D721Med (cell line): ENCODE measurements around the gene RTN4R.

Experiments
- DNase-seq: peaks from one replicate; pipeline ENCODE4 v3.0.0; 2011; ENCODE audit warnings: low spot score; ENCODE audit not compliant: insufficient read length
- FAIRE-seq: peaks from 2 replicates; lab custom pipeline; 2011; peaks lifted over from hg19 to GRCh38; lab: Jason Lieb, UNC
- CTCF ChIP-seq: IDR thresholded peaks from 2 replicates; pipeline ENCODE4 v1.5.1; 2012; ENCODE audit warnings: mild to moderate bottlenecking, control low read depth; ENCODE audit not compliant: insufficient read depth; ENCODE audit errors: missing control alignments

The RTN4R gene

DNA sequence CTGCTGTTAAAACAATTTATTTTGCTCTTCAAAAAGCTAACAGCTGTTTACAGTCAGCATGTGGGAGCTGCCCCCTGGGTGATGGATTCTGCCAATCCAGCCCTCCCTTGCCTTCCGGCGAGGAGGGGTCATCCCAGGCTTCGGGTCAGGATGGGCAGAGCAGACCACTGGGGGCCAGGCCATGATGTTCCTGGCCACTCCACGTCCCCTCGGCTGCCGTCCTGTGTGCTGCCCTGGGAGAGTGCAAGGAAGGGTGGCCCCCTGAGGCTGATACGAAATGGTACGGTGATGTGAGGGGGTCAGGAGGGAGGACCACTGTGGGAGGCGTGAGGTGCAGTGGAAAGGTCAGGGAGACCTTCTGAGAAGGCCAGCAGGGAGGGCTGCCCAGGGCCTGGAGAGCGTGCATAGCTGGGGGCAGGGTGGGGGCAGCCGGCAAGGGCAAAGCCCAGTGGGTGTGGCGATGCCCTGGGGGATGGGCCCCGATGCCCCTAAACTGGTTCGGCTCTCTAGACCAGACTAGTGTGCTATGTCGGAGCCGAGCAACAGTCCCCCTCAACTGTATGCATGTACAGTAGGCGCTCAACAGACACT lies 41.3 kb downstream of the RTN4R start:
- TF ChIP-seq CTCF, result no peak
- FAIRE-seq (no peak), DNase-seq (no peak)

- TF ChIP-seq CTCF, result no peak
- no peak for FAIRE-seq
- DNase-seq, result no peak
Measured at GRCh38 chr22:20226077-20226716, 41.9 kb downstream of the RTN4R start.

GRCh38 chr22:20225693-20225966 lies 42.5 kb downstream of the RTN4R start:
- TF ChIP-seq CTCF, result no peak
- no peak for DNase-seq
- FAIRE-seq, result no peak

- FAIRE-seq (no peak), DNase-seq (no peak)
- no peak for TF ChIP-seq CTCF
Measured at GRCh38 chr22:20224917-20225692, 43.0 kb downstream of the RTN4R start.

DNA sequence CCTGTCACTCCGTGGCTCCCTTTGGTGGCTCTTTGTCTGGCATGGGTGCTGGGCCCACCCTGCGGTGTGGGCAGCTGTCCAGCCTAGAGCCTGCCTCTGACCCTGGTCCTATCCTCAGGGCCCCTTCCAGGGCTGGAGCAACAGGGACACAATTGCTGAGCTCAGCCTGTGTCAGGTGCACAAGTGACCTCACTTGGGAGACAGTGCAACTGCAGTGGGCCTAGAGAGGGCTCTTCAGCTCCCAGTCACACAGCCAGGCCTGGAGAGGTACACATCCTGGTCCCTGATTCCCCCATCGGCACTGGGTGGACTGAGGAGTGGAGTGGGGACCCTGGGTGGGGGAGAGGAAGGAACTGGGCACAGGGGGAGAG lies 43.9 kb downstream of the RTN4R start:
- DNase-seq, result no peak
- no peak for TF ChIP-seq CTCF
- FAIRE-seq, result no peak

- DNase-seq (no peak), FAIRE-seq (no peak)
Measured at GRCh38 chr22:20223421-20224255, 44.5 kb downstream of the RTN4R start.

More at GRCh38 chr22:20223421-20224255, 44.5 kb downstream of the RTN4R start:
- TF ChIP-seq CTCF, result no peak
